ENCODE data around the gene OGFOD1. TPM values are rescaled to one million over a fixed set of nuclear protein-coding genes. Genes with fewer than 3 reads are reported as not detected.

Gene OGFOD1
- total RNA-seq = 25.7 TPM
- long read RNA-seq, full-length matches to known transcripts = 45 of 51 reads
- long read RNA-seq, partial matches to known transcripts = 1 of 51 reads
- long read RNA-seq, other reads (novel, unspliced or antisense) = 5 of 51 reads

DNA sequence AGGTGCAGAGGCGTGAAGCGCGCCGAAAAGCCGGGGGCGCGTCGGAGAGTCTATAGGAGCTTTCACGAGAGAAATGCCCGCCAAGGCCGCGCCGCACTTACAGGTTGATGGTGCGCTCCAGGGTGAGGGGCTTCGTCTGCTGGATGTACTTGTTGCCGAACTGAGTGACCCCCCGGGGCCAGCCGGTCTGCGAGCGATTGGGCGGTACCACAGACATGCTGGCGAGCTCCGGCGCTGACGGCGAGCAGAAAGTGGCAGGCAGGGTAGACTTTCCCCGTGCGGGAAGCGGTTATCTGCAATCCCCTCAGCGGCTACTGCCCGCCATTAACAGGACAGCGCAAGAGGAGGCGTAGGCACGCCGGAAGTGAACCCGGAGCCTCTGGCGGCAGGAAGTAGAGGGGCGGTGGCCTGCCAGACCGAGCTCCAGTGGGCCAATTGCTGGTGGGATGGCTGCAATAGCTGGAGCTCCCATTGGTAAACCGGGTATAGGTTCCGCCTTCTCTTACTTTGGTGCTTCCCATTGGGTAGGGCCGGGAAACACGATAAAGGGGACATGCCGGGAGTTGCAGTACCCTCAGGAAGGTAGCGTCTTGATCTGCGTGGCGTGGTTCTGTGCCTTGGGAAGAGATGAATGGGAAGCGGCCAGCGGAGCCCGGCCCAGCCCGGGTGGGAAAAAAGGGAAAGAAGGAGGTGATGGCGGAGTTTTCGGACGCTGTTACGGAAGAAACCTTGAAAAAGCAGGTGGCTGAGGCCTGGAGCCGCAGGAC is at the start of gene OGFOD1, which contains the start of gene NUDT21:
Gene OGFOD1, plus strand, starts transcription at position 569 of the 767 bp plus-strand sequence. Its CDS starts 59 bp downstream, at position 628.
Gene NUDT21, minus strand, starts transcription at position 347 of the 767 bp plus-strand sequence. Its CDS starts 130 bp downstream, at position 217.
- intact Hi-C loops (cut with DNase I) = no loop called here
- ATAC-seq (ENCODE audit: poor library complexity) (peak; percentile 99), DNase-seq (peak; percentile 96)

DNA sequence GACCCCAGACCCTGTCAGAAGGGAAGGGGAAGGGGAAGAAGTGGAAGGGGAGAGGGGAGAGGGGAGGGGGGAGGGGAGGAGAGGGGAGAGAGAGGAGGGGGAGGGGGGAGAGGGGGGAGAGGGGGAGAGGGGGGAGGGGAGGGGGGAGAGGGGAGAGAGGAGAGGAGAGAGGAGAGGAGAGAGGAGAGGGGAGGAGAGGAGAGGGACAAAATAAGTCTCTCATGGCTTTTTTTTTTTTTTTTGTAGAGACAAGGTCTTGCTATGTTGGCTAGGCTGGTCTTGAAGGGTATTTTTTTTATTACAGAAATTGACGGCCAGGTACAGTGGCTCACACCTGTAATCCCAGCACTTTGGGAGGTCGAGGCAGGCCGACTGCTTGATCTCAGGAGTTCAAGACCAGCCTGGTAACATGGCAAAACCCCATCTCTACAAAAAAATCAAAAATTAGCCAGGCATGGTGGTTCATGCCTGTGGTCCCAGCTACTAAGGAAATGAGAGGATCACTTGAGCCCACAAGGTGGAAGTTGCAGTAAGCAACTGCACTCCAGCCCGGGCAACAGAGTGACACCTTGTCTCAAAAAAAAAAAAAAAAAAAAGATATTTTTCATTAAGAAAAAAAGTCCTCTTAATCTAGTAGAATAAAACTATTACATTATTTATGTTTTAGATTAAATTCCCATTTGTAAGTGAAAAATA is 45.2 kb upstream of the OGFOD1 start:
- ATAC-seq (ENCODE audit: poor library complexity) = no peak
- intact Hi-C loops (cut with DNase I) = no loop called here
- DNase-seq = no peak

DNA sequence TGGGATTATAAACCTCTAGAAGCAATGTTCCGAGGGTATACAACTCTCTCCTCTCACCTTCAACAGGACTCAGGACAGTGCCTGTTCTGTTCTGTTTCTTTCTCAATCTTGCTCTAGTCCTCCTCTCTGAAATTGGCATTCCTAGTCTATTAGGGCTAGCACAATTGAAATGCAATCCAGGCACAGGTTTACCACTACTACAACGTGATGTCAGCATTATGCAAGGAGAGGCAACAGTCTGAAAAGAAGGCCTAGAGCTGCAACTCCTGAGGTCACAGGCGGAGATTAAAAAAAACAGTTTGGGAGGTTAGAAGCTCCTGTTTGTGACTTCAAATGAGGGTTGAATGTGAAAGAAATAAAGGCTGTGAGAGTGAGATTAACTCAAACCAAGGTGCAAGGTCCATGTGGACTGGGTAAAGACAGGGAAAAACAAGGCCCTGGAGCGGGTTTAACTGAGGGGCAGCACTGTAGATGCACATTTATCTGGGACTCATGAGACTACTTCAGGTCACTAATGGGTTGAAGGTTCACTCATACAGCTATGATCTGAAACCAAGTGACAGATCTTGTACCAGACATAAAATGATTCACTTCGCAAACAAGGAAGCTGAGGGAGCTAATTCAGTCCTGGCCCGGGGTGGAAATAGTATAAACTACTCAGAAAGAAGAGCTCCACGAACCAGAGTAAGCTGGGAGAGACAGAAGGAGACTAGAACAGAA is 42.8 kb upstream of the OGFOD1 start:
- no peak for ATAC-seq (ENCODE audit: poor library complexity)
- intact Hi-C loops (cut with DNase I) = no loop called here

DNA sequence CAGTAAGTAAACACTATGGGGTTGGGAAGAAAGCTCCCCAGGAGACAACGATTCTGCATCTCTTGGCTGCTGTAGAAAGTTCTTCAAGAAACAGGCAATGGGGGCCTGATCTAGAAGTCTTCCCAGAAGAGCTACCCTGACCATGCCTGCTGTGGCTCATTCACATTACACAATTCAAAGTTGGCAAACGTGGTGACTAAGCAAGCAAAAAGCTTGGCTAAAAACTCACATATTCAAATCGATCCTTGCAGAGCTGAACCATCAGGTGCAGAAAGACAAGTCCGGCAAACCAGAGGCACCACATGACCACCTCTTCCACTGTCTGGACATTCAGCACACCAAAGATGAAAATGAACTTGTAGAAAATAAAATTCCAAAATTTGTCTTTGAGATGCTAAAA is 42.2 kb upstream of the OGFOD1 start:
- DNase-seq (no peak), ATAC-seq (ENCODE audit: poor library complexity) (no peak)
- intact Hi-C loops (cut with DNase I) = no loop called here

More for the DNA sequence above, 42.8 kb upstream of the OGFOD1 start:
- DNase-seq = no peak

DNA sequence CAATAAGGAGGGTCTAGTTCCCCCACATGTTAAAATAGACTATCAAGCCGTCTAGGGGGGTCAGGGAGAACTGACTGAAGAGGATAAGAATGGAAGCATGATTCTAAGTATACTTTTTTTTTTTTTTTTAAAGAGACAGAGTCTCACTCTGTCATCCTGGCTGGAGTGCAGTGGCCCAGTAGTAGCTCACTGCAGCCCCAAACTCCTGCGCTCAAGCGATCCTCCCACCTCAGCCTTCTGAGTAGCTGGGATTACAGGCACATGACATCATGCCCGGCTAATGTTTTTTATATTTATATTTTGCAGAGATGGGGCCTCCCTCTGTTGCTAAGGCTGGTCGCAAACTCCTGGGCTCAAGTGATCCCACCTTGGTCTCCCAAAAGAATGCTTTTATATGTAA is 40.2 kb upstream of the OGFOD1 start:
- ATAC-seq (ENCODE audit: poor library complexity) (no peak), DNase-seq (no peak)
- intact Hi-C loops (cut with DNase I) = no loop called here

DNA sequence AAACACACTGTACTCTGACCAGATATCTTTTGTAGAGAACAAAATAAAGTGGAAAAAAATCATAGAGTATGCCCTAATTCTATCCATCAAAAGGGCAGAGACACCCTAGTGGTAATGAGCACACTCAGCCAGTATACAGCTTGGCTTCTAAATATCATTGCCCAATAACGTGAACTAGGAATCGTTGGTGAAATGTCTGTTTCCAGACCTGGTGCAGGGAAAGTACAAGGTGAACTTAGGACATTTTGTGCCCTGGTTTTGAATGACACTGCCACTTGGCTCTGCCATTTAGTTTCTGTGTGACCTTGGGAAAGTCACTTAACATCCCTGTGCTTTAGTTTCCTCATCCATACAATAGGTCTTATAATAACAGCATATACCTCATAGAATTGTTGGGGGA is 39.7 kb upstream of the OGFOD1 start:
- DNase-seq = no peak
- ATAC-seq (ENCODE audit: poor library complexity) = no peak
- intact Hi-C loops (cut with DNase I) = no loop called here

DNA sequence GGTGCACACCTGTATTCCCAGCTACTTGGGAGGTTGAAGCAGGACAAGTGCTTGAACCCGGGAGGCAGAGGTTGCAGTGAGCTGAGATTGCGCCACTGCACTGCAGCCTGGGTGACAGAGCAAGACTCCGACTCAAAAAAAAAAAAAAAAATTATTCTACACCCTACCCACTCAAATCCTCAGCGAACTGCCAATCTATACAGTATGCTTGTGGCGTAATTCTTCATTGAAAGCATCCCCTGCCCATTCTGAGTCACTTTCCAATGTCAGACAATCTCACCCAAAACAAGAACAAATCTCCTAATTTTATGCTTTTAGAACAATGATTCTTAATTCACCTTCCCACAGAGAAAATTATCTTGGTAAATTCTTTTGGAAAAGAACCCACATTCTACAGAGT is 38.0 kb upstream of the OGFOD1 start:
- ATAC-seq (ENCODE audit: poor library complexity) = no peak

DNA sequence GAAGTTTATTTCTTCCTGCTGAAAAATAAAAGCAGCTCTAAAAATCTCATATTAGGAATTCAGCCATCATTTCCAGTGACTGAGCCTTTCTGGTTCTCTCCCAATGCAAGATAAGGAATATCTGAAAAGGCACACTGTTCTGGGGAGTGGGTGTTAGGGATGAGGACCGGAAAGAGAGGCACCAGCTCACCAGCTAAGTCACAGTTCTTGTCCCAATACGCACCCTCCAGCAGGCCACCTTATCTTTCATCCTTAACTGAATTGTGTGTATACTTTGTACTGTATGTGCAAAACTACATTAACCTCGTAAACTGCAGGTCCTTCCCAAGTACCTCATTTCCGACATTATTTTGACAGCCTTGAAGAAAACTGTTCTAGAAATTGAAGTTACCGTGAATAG is 37.0 kb upstream of the OGFOD1 start:
- intact Hi-C loops (cut with DNase I) = no loop called here
- no peak for DNase-seq
- no peak for ATAC-seq (ENCODE audit: poor library complexity)

More for the DNA sequence above, 38.0 kb upstream of the OGFOD1 start:
- intact Hi-C loops (cut with DNase I) = no loop called here
- DNase-seq = no peak

DNA sequence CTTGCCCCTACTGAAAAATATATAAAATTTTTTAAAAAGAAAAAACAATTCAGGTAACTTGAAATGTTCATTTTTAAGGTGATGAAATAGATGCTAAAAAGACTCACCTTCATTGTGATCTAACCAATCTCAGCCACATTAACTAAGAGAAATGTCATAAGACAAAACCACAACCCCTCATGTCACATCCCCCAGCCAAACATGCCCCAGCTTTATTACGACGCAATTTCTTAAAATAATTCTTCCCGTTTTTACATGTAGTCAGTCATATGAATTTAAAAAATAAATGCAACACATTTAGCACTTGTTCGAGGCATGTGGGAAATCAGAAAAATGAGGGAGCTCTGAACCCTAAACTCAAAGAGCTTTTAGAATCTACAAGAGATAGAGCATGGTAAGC is 35.5 kb upstream of the OGFOD1 start:
- intact Hi-C loops (cut with DNase I) = no loop called here

DNA sequence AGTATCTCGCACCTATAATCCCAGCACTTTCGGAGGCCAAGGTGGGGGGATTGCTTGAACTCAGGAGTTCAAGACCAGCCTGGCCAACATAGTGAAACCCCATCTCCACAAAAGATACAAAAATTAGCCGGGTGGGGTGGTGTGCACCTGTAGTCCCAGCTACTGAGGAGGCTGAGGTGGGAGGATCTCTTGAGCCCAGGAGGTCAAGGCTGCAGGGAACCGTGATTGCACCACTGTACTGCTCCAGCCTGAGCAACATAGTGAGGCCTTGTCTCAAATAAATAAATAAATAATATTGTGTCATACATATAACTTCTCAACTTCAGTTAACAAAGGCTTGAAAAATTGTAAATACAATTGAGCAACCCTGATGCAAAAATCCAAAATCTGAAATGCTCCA is 34.2 kb upstream of the OGFOD1 start:
- DNase-seq = no peak
- intact Hi-C loops (cut with DNase I) = no loop called here
- ATAC-seq (ENCODE audit: poor library complexity) = no peak

More for the DNA sequence above, 35.5 kb upstream of the OGFOD1 start:
- ATAC-seq (ENCODE audit: poor library complexity) (no peak), DNase-seq (no peak)

DNA sequence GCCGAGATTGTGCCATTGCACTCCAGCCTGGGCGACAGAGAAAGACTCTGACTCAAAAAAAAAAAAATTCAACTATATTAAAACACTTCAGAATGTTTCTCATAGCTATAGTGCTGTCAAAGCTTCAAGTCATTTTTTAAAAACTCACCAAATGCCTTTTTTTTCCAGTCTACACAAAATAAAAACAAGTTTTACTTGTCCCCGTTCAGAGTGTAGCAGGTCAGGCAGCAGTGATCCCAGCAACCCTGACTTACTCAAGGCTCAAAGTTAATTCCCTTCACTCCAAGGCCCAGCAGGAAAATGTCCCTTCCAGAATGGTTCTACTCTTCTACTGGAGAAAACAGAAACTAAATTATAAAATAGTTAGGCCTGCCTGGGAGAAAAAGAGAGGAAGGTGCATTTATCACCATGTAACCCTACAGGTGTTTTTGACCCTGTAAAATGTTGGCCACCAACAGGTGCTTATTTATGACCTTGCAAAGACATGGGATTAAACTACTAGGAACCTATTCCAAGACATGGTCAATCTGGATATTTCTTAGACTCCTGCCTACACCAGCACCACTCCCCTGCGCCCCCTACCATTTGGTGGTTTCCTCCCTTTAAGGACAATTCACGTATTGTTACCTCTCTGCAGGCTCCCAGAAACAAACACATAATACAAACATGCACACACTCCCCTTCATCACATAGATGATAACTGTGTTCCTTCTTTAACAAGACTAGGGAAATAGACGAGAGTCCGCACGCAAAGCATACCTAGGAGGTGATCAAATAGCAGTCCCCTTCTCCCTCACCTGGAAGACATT is 31.4 kb upstream of the OGFOD1 start:
- intact Hi-C loops (cut with DNase I) = no loop called here
- DNase-seq = no peak
- ATAC-seq (ENCODE audit: poor library complexity) = no peak

DNA sequence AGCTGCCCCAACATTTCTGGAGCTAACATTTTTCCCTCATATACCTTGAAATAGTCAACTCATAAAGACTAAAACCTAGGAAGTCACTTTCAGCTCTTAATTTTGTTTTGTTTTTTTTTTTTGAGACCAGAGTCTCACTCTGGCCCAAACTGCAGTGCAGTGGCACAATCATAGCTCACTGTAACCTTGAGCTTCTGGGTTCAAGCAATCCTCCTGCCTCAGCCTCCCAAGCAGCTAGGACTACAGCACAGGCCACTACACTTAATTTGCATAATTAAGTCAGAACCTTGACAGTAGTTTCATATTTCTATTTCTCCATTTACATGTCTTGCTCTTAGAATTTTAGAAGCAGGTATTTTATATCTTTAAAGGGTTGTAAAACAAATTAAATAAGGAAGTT is 30.7 kb upstream of the OGFOD1 start:
- ATAC-seq (ENCODE audit: poor library complexity) = no peak
- DNase-seq = no peak
- intact Hi-C loops (cut with DNase I) = no loop called here

DNA sequence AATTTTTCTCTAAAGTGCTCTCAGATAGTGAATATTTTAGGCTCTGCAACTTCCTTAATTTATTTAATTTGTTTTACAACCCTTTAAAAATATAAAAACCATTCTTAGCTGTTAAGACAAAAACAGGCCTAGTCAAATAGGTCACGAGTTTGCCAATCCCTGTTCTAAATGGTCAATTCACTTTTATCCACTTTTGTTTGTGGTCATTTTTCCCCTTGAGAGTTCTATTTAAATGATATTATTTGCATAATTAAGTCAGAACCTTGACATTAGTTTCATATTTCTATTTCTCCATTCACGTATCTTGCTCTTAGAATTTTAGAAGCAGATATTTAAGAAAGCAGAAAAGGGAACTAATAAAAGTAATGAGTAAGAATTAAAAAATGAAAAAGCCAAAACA is 30.0 kb upstream of the OGFOD1 start:
- no peak for ATAC-seq (ENCODE audit: poor library complexity)
- no peak for DNase-seq
- intact Hi-C loops (cut with DNase I) = no loop called here

DNA sequence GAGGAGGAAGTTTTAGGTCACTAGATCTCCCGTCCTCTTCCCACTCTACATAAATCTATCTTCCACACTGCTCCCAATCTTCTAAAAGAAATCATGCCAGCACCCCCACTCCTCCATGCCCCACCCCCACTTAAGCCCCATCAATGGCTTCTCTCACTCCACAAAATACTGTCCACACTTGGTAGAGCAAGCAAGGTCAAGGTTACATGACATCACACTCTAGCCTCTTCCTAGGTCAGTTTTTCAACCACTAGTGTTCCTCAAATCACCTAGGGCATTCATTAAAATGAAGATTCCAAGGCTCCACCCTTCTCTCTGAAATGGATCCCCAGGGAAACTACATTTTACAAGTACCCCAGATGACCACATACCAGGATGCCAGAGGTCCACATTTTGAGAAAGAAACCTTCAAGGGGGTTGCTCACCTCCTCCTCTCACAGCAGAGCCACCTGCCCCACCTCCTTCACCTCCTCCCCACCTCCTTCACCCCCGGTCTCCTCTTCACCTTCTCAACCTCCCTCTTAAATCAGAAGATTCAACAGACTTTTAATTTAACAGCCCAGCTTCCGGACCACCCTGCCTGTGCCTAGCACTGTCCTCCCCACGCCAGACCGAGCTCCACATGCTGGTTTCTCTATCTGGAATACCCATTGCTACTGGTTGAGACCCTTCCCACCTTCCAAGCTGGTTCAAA is 29.2 kb upstream of the OGFOD1 start:
- DNase-seq = no peak
- ATAC-seq (ENCODE audit: poor library complexity) = no peak

DNA sequence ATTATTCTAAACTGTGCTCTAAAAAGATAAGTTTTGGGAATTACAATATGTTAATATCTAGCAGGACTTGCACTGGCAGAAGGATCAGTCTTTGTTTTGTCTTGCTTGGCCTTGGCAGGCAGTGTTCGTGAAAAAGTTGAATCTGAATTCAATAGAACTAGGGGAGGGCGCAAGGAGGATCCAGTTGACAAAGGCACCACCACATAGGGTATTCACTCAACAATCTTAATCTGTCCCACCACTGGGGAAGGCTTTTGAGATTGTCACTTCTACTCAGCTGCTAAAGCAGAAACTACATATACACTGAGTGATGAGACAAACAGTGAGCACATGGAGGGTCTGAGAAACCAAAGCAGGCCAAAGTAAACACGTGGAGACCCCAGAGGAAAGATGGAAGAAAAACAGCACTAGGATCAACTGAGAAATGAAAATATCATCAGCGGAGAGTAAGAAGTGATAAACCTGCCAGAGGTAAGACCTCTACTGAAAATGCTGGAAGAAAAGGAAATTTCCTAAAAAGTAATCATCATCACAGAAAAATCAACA is 28.4 kb upstream of the OGFOD1 start:
- ATAC-seq (ENCODE audit: poor library complexity) (no peak), DNase-seq (no peak)
- intact Hi-C loops (cut with DNase I) = no loop called here

More for the DNA sequence above, 29.2 kb upstream of the OGFOD1 start:
- intact Hi-C loops (cut with DNase I) = no loop called here

DNA sequence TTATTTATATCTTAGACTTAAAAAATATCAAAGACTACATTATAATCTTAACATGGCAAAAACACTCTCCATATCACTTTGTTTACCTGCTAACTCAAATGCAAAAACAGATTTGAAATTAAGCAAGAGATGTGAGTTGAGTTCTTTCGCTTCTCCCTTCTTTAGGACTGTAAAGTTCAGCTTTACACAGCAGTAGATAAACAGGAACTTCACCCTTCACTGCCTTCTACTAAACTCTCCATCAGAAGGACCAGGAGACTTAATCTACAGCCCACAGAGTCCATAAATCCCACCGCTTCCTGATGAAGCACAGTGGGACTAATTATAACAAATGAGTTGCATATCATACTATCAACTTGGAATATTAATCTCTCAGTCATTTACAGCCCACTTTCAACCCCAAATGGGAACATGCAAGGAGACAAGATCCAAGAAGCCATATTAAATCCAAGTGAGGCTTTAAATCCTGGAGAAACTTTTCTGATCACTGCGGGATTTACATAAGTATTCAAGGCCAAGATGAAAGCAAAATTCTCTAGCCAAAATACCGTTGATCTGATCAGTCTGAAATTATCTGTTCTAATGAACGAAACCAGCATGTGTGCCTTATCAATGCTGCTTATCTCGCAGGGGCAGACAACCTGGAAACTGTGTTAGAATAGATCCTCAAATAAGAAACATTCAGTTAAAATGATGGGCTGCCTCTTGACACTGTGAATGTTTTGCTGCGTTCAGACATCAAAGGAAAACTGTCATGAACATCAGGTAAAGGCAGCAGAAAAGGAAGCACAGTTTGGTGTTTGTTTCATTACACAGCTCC is 27.6 kb upstream of the OGFOD1 start:
- DNase-seq = no peak
- intact Hi-C loops (cut with DNase I) = no loop called here
- ATAC-seq (ENCODE audit: poor library complexity) = no peak

DNA sequence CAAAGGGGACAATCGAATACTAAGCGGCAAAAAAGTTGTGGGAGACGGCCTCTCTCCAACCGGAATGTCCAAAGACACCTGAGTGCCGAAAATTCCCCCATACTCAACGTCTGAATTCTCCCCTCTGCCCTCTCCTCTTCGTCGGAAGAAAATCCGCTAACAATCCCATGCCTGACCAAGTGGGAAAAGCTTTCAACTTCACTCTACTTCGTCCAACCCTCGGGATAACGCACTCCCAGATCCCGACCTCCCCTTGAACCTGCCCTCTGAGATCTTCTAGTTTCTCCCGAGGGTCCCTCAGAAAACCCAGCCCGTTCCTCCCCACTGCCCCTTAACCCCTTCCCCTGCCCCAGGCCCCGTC is 27.0 kb upstream of the OGFOD1 start:
- DNase-seq = no peak
- peak; percentile 1 for ATAC-seq (ENCODE audit: poor library complexity)
- intact Hi-C loops (cut with DNase I) = no loop called here
